Peyer's patch (tissue), 4 donors: Measurements from ENCODE around the gene PEMT. TPM values are rescaled to one million over a fixed set of nuclear protein-coding genes. Genes with fewer than 3 reads are reported as not detected.

Experiments used
- DNase-seq, 3 donors: peaks; one replicate each; pipeline ENCODE4 v3.0.0-alpha.2; 2017 to 2019
- H3K27ac ChIP-seq, 4 donors: fragments of 200-600 bp; sonication (generic); one replicate each; pipeline ENCODE4 v1.5.1; 2016 to 2019
- H3K27me3 ChIP-seq, 2 donors: fragments of 200-600 bp; sonication (generic); one replicate each; pipeline ENCODE4 v1.5.1; 2019
- H3K36me3 ChIP-seq, 3 donors: fragments of 200-600 bp; sonication (generic); one replicate each; pipeline ENCODE4 v1.5.1; 2016 to 2019
- H3K4me1 ChIP-seq, 4 donors: fragments of 200-600 bp; sonication (generic); one replicate each; pipeline ENCODE4 v1.5.1; 2016 to 2019
- H3K4me3 ChIP-seq, 4 donors: fragments of 200-600 bp; sonication (generic); 1 replicate in 3 of 4; 2 replicates in 1 of 4; pipeline ENCODE4 v1.5.1; 2016 to 2019; ENCODE audit warnings: mild to moderate bottlenecking in 1 of 4
- H3K9me3 ChIP-seq, 4 donors: fragments of 200-600 bp; sonication (generic); one replicate each; pipeline ENCODE4 v1.5.1; 2016 to 2019; ENCODE audit warnings: mild to moderate bottlenecking in 1 of 4
- CTCF ChIP-seq, 6 experiments: fragments of 450-650 bp in 4 of 6; fragments of 200-600 bp in 2 of 6; sonication (generic) in 1 of 6; IDR thresholded peaks; one replicate each; pipeline ENCODE4 v1.5.1; 2017 to 2019; ENCODE audit warnings: antibody characterized with exemption in 6 of 6, mild to moderate bottlenecking in 3 of 6, moderate library complexity in 1 of 6
- POLR2A ChIP-seq, 2 donors: fragments of 450-650 bp; IDR thresholded peaks; one replicate each; pipeline ENCODE4 v1.5.1; 2017; ENCODE audit warnings: antibody characterized with exemption in 2 of 2, mild to moderate bottlenecking in 2 of 2, moderate library complexity in 2 of 2
- total RNA-seq, 4 donors: library from RNA; depleted of rRNA; stranded (reverse); fragments of >200 nt; gene quantifications; one replicate each; pipeline ENCODE4 v1.1.0, GENCODE V29; 2016

The PEMT gene
- total RNA-seq, 4 donors from 2014 or later, result 9.9 to 25.0 (median 17.8) TPM

- Histone ChIP-seq H3K9me3 (no peaks in the 10 kb centered on the region), H3K36me3 (no peaks in the 10 kb centered on the region), H3K4me3 (no peak overlapping the region), H3K27ac (peak overlapping the region in 1 of 4 donors; percentile 36), H3K4me1 (peaks cover 0 to 16% (median 9%) of the 10 kb centered on the region in 4 donors), H3K27me3 (no peaks in the 10 kb centered on the region)
- TF ChIP-seq CTCF (IDR thresholded peaks at IDR 0.05) (no peak), POLR2A (IDR thresholded peaks at IDR 0.05) (no peak)
- no peak for DNase-seq
Measured at GRCh38 chr17:17587614-17588337, 3.7 kb downstream of the PEMT start.

- TF ChIP-seq POLR2A (IDR thresholded peaks at IDR 0.05) (no peak), CTCF (IDR thresholded peaks at IDR 0.05) (no peak)
- Histone ChIP-seq H3K4me3 (no peak overlapping the region), H3K4me1 (no peaks in the 10 kb centered on the region), H3K9me3 (no peaks in the 10 kb centered on the region), H3K27ac (no peak overlapping the region), H3K36me3 (no peaks in the 10 kb centered on the region), H3K27me3 (no peaks in the 10 kb centered on the region)
- DNase-seq, result no peak
Measured at GRCh38 chr17:17582372-17582771, 9.1 kb downstream of the PEMT start.

- no peaks in the 10 kb centered on the region for H3K27me3 ChIP-seq
- H3K4me1 ChIP-seq, result no peaks in the 10 kb centered on the region
- no peak for DNase-seq
- no peaks in the 10 kb centered on the region for H3K9me3 ChIP-seq
- H3K4me3 ChIP-seq, result no peak overlapping the region
- TF ChIP-seq CTCF (IDR thresholded peaks at IDR 0.05), result no peak
- H3K27ac ChIP-seq, result no peak overlapping the region
- H3K36me3 ChIP-seq, result no peaks in the 10 kb centered on the region
Measured at GRCh38 chr17:17581509-17581908, 10.0 kb downstream of the PEMT start.

GRCh38 chr17:17580662-17581470 lies 10.6 kb downstream of the PEMT start:
- TF ChIP-seq CTCF (IDR thresholded peaks at IDR 0.05), result no peak
- no peak for TF ChIP-seq POLR2A (IDR thresholded peaks at IDR 0.05)

GRCh38 chr17:17579691-17580090 lies 11.8 kb downstream of the PEMT start:
- TF ChIP-seq POLR2A (IDR thresholded peaks at IDR 0.05) (no peak), CTCF (IDR thresholded peaks at IDR 0.05) (no peak)
- Histone ChIP-seq H3K4me1 (no peaks in the 10 kb centered on the region), H3K27ac (no peak overlapping the region), H3K4me3 (no peak overlapping the region), H3K27me3 (no peaks in the 10 kb centered on the region), H3K36me3 (no peaks in the 10 kb centered on the region), H3K9me3 (no peaks in the 10 kb centered on the region)
- no peak for DNase-seq

More at GRCh38 chr17:17580662-17581470, 10.6 kb downstream of the PEMT start:
- no peaks in the 10 kb centered on the region for H3K27me3 ChIP-seq
- no peaks in the 10 kb centered on the region for H3K4me1 ChIP-seq
- peak in 1 of 3 donors; percentile 60 for DNase-seq
- H3K27ac ChIP-seq, result no peak overlapping the region
- no peak overlapping the region for H3K4me3 ChIP-seq
- no peaks in the 10 kb centered on the region for H3K36me3 ChIP-seq
- no peaks in the 10 kb centered on the region for H3K9me3 ChIP-seq
